Limb (tissue), 2 donors: ENCODE measurements around the gene CSPG4.
"Not testable (repeated sequence)": the region's sequence is repeated elsewhere in the genome, so short reads cannot be mapped to it uniquely, and the experiment has no call there.

Source experiments
- DNase-seq, 2 donors: peaks; one replicate each; pipeline ENCODE4 v3.0.0-alpha.2; 2016; ENCODE audit errors: extremely low spot score in 2 of 2

CSPG4 gene

DNA sequence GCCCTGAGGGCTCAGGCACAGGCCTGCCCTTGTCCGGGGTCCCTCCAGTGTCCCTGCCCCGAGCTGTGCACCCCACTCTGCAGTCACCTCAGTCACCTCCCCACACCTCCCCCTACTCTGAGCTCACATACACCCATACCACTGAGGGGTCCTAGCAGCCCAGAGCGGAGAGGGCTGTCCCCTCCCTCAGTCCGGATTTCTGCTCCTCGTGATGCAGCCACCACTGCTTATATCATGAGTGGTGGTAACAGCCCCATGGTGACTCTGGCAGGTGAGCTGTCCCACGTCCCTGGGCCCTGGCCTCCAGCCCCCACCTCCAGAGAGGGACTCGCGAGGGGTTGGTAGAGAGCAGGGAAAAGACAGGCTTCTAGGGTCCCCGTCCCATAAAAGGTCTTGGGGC lies 8.0 kb downstream of the CSPG4 start:
- no peak for DNase-seq

GRCh38 chr15:75704263-75704615 lies 8.4 kb downstream of the CSPG4 start:
- DNase-seq: no peak

GRCh38 chr15:75703440-75704262 lies 9.0 kb downstream of the CSPG4 start:
- not testable (repeated sequence) for DNase-seq

- no peak for DNase-seq
Observed at GRCh38 chr15:75702436-75702835, 10.2 kb downstream of the CSPG4 start.

DNA sequence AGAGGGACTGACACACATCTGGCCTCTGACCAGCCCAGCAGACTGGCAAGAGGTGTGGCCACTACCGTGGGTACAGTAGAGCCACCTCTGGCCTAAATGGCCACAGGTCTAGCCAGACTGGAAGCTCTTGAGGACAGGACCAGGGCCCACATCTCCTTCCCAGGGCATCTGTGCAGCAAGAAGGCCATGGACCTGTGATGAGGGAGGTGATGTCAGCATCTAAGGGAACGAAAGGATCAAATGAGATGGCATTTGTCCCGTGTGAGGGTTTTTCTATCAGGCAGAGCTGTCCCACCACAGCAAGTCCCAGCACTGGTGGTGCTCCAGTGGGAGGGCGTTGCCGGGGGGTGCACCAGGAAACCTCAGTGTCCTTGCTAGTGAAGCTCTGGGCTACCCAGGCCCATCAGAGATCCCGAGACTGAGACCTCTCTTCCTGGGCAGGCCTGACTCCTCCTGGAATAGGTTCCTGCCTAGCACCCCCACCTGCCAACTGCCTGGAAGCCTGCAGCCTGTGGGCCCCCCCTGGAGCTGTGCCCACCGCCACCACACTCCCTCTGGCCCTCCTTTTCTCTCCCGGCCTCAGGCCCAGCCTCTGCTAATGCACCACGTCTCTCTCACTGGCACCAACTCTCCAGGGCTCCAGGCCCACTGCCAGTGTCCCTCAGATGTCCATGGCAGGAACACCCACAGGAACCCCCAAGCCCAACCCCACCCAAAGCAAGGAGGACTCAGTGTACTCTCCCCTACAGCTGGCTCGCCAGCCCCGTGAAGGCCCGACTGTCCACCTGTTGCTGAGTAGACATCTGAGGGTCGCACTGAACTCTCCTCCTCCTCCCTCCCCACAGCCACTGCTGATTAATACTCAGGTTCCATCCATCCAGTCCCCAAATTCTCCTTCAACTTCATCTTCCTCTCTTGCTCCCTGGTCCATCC lies 11.3 kb downstream of the CSPG4 start:
- DNase-seq: not testable (repeated sequence)

GRCh38 chr15:75699961-75700874 lies 12.4 kb downstream of the CSPG4 start:
- DNase-seq: peak in 1 of 2 donors; percentile 45

GRCh38 chr15:75699517-75699916 lies 13.1 kb downstream of the CSPG4 start:
- DNase-seq: peak in 1 of 2 donors; percentile 69

GRCh38 chr15:75697974-75698747 lies 14.5 kb downstream of the CSPG4 start:
- peak in 1 of 2 donors; percentile 68 for DNase-seq

DNA sequence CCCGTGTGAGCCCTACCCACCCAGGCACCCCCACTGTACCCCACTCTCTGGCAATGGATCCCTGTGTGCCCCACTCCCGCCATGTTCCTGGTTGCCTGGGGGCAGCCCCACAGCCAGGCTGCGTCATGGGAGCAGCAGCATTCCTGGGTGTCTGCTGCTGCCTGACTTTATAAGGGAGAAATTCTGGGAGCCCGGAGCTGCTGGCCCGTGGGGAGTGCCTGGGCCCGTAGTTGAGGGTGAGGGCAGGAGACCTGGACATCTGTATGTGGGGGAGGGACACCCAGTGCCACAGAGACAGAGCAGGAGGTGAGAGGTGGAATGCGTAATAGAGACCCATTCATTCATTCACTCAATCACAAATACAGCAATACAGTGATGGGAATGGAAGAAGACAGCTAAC lies 15.1 kb downstream of the CSPG4 start:
- no peak for DNase-seq

- DNase-seq: no peak
Observed at GRCh38 chr15:75696854-75697259, 15.8 kb downstream of the CSPG4 start.

DNA sequence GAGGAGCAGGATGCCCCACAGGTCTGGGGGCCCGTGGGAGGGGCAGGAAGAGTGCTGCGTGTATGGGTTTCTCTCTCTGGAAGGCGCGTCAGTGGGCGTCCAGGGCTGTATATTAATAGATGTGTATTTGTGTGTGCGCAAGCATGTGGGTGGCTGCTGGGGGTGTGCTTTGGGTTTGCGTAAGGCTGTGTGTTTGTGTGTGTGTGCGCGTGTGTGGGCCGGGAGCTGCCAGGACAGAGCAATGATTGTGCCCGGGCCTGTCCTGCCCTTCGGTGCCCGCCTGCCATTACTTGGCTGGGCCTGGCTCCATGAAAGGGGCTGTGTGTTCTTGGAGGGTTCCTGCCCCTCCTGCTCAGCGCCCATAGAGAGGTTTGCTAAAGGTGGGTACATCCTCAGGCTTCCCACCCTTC lies 16.3 kb downstream of the CSPG4 start:
- peak in 1 of 2 donors; percentile 75 for DNase-seq

- no peak for DNase-seq
Observed at GRCh38 chr15:75695634-75696310, 16.9 kb downstream of the CSPG4 start.

- peak; percentile 75 to 86 for DNase-seq
Observed at GRCh38 chr15:75695220-75695619, 17.4 kb downstream of the CSPG4 start.

DNA sequence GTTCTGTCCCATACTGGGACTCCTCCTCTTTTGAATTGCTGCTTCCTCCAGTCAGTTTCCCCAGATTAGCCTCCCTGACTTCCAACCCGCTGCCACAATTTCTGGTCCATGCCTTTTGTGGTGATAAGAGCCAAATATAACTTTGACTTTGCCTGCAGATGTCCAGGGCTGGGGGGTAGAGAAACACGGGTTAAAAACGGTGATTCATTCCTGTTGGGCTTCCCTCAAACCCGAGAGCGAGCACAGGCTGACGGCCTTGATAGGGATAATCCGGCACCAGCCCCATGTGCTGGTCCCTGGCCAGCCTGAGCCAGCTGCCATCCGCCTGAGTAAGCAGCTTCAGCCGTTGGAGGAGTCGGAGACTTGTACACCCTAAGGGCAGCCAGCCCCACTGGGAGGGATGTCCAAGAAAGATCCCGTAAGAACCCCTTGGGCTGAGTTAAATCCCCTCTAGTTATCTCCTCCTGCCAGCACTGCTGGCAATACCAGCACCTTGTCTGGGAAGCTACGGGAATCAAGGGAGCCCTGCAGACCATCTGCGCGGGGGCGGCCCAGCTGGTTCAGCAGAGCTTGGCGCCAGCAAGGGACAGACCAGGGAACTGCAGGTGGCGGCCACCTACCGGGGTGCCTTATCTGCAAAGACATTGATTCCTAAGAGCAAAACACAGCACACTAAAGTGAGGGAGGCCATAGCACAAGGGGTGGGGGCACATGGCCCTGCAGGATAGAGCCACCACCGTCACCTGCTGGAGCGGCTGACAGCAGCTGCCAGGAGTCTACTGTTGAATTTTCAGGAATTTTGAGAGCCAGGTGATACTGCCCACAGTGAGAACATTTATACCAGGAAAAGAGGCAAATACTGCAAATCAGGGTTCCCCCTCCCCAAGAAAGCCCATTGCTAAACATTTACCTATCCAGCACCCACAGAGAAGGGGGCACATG lies 18.1 kb downstream of the CSPG4 start:
- peak; percentile 67 to 74 for DNase-seq

DNA sequence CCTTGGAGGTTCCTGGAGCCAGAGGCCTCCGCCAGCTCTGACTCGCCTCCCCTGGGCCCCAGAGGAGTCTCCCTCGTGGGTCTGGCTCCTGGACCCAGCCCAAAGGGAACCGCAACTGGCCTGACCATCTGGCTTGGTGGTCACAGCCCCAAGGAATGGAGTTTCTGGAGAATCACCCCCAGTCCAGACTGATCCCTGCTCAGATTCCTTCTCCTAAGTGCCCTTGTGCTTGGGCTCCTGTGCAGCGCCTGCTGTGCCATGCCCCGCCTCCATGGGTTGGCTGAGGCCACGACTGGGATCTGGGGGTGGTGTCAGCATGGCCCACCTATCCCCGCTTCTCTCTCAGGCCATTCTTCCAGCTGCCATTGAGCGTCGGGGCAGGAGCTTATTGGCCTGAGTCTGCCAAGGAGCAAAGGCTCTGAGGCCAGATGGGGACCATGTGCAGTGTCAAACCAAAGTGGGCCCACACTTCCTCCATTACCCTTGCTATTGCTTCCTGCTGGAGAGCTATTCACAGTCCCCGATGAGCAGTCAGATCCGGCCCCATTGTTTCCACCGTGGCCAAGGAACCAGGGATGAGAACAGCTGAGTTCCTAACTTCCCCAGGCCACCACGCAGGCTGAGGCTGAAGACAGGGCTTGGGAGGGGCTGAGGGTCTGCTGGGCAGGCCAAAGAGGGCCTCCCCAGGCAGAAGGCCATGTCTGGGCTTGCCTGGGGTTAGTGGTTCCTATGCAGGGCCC lies 19.0 kb downstream of the CSPG4 start:
- DNase-seq: no peak

DNA sequence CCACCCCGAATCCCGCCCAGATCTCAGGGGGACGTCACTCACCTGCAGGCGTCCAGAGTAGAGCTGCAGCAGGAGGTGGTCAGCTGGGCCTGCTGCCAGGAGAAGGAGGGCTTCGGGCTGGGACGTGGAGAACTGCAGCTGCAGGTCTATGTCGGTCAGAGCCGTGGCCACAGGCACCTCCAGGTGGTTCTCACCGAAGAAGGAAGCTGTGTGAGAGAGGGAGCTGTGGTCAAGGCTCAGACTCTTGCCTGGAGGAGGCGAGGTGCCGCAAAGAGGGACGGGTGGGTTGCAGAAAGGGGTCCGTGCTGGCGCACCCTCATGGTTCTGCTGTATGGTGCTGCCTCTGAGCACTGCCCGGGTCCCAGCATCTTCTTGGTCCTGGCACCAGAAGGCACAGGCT lies 19.6 kb downstream of the CSPG4 start:
- DNase-seq: not testable (repeated sequence)

DNA sequence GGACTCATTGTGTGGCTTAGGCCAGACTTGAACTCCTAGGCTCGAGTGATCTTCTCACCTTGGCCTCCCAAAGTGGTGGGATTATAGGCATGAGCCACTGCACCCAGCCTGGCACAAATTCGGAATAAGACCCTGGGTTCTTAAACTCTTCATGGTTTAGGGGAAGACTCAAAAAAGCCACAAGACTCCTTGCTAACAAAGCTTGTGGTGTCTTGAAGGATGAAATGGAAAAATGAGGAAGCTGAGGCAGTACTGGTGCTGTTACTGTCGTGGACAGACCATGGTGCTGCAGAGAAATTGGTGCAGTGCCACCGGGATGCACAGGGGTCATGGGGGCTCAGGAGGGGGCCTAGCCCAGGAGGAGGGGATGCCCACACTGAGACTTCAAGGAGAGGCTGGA lies 20.3 kb downstream of the CSPG4 start:
- DNase-seq: not testable (repeated sequence)

GRCh38 chr15:75689429-75689828 lies 23.2 kb downstream of the CSPG4 start:
- not testable (repeated sequence) for DNase-seq
